ENCODE results near the gene PPP1R3C.

Gene PPP1R3C

DNA sequence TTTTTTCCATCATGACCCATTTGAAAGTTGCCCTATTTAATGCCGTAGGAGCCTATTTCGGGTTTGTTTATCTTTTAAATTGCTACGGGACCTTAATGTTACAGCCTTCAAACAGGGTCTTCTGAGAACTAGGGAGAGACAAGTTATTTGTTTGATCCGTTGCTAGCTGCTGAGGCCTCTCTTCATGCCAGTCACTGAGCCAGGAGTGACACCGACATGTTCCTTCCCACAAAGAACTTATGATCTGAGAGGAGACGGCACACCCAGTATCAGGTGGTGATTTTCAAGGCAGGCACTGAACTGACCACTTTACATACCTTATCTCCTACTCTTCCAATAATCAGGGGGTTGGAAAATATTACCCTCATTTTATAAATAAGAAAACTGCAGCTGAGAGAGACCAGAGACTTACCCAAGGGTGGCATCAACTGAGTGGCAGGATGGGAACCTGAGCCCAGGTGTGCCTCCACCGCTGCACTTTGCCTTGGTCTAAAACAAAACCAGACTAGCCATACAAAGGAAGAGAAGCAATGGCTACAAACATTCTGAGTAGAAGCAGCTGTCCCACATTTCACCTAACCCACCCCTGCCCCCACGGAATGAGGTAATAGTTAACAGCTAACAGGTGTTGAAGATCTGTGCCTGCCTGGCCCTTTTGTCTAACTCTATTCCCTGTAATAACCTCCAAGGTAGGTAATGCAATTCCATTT is 40.5 kb downstream of the PPP1R3C start:
- Histone ChIP-seq H3K9ac (ENCODE audit: low read depth, low read length) (no peak overlapping the region), H3K4me1 (ENCODE audit: insufficient read depth, low read length) (no peaks in the 10 kb centered on the region), H4K20me1 (ENCODE audit: insufficient read depth, low read length) (no peaks in the 10 kb centered on the region), H3K27ac (ENCODE audit: low read length) (no peak overlapping the region), H3K27me3 (ENCODE audit: insufficient read depth, low read length, poor library complexity) (peaks cover 38% of the 10 kb centered on the region), H3K79me2 (ENCODE audit: insufficient read depth, low read length) (no peaks in the 10 kb centered on the region), H3K4me2 (ENCODE audit: insufficient read depth, low read length) (no peak overlapping the region), H3K36me3 (ENCODE audit: insufficient read depth, low read length) (no peaks in the 10 kb centered on the region), H3K9me3 (ENCODE audit: insufficient read depth, low read length, severe bottlenecking) (no peaks in the 10 kb centered on the region), H2AFZ (ENCODE audit: low read depth, low read length) (no peak overlapping the region), H3K4me3 (ENCODE audit: low read depth in 1 of 2, low read length in 2 of 2) (no peak overlapping the region)
- DNase-seq, result no peak
- ATAC-seq (ENCODE audit: insufficient read depth, low read depth), result no peak
- TF ChIP-seq CTCF (IDR thresholded peaks at IDR 0.05; ENCODE audit: borderline replicate concordance, extremely low read depth, low read length, poor library complexity, severe bottlenecking), result no peak
- TF ChIP-seq EZH2 (IDR thresholded peaks at IDR 0.05; ENCODE audit: borderline replicate concordance, low read depth, low read length, severe bottlenecking), result no peak

DNA sequence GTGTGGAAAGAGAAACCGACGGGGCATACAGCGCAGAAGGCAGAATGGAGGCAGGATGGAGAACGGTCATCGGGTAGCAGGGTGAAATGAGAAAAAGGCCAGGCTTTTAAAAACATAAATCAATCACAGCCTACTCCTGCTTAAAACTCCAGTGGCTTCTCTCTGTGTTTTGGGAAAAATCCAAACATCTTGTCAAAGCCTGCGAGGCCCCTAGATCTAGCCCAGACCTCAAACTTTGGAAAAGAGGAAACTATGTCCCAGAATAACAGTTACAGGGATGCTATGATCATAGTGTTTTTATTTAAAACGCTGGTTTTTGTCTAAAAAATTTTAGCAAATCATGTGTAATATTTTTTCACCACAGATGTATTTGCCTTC is 41.1 kb downstream of the PPP1R3C start:
- Histone ChIP-seq H3K4me1 (ENCODE audit: insufficient read depth, low read length) (no peaks in the 10 kb centered on the region), H3K36me3 (ENCODE audit: insufficient read depth, low read length) (no peaks in the 10 kb centered on the region), H3K4me3 (ENCODE audit: low read depth in 1 of 2, low read length in 2 of 2) (no peak overlapping the region), H3K9ac (ENCODE audit: low read depth, low read length) (no peak overlapping the region), H3K4me2 (ENCODE audit: insufficient read depth, low read length) (no peak overlapping the region), H3K9me3 (ENCODE audit: insufficient read depth, low read length, severe bottlenecking) (no peaks in the 10 kb centered on the region), H2AFZ (ENCODE audit: low read depth, low read length) (no peak overlapping the region), H3K27me3 (ENCODE audit: insufficient read depth, low read length, poor library complexity) (peaks cover 33% of the 10 kb centered on the region), H3K79me2 (ENCODE audit: insufficient read depth, low read length) (no peaks in the 10 kb centered on the region), H4K20me1 (ENCODE audit: insufficient read depth, low read length) (no peaks in the 10 kb centered on the region), H3K27ac (ENCODE audit: low read length) (no peak overlapping the region)
- ATAC-seq (ENCODE audit: insufficient read depth, low read depth) (no peak), DNase-seq (no peak)
- TF ChIP-seq CTCF (IDR thresholded peaks at IDR 0.05; ENCODE audit: borderline replicate concordance, extremely low read depth, low read length, poor library complexity, severe bottlenecking), result no peak
- no peak for TF ChIP-seq EZH2 (IDR thresholded peaks at IDR 0.05; ENCODE audit: borderline replicate concordance, low read depth, low read length, severe bottlenecking)

DNA sequence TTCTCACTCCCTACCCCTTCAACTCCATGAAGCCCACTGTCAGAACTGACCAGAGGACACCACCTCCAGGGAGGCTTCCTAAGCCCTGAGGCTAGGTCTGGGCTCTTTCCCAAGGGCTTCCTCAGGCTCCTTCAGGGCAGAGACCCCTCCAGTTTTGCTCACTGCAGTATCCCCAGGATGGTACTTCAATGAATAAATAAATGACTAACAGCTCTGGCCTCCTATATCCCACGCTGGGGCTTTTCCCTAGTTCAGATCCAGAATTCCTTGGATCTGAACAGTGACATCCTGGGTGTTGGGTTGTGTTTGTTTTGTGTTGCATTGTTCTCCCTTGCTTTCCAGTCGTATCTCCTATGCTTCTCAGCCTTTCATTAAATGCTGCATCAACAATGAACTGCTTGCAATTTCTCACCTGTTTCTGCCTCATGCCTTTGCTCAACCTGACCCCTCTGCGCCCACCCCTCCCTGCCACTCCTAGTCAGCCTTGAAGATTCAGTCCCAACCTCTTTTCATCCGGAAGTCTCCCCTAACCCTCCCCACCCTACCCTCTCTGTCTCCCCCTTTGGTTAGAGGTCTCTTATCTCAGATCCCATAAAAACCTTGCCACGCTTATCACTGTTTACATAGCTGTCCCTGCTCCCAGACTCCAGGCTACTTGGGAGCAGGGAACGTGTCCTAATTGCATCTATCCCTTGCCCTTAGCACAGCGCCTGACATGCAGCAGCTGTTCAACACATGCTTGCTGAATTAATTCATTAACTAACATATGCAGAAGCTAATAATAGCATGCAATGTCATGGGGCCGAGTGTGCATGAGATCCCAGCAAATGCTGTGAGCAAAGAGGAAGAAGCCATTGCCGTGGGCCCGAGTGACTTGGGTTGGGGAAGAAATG is 41.7 kb downstream of the PPP1R3C start:
- Histone ChIP-seq H3K4me2 (ENCODE audit: insufficient read depth, low read length) (no peak overlapping the region), H3K27ac (ENCODE audit: low read length) (no peak overlapping the region), H3K79me2 (ENCODE audit: insufficient read depth, low read length) (no peaks in the 10 kb centered on the region), H3K27me3 (ENCODE audit: insufficient read depth, low read length, poor library complexity) (peaks cover 27% of the 10 kb centered on the region), H3K36me3 (ENCODE audit: insufficient read depth, low read length) (no peaks in the 10 kb centered on the region), H4K20me1 (ENCODE audit: insufficient read depth, low read length) (no peaks in the 10 kb centered on the region), H3K4me3 (ENCODE audit: low read depth in 1 of 2, low read length in 2 of 2) (no peak overlapping the region), H3K9ac (ENCODE audit: low read depth, low read length) (no peak overlapping the region), H3K4me1 (ENCODE audit: insufficient read depth, low read length) (no peaks in the 10 kb centered on the region), H3K9me3 (ENCODE audit: insufficient read depth, low read length, severe bottlenecking) (no peaks in the 10 kb centered on the region), H2AFZ (ENCODE audit: low read depth, low read length) (no peak overlapping the region)
- no peak for DNase-seq
- TF ChIP-seq EZH2 (IDR thresholded peaks at IDR 0.05; ENCODE audit: borderline replicate concordance, low read depth, low read length, severe bottlenecking), result no peak
- TF ChIP-seq CTCF (IDR thresholded peaks at IDR 0.05; ENCODE audit: borderline replicate concordance, extremely low read depth, low read length, poor library complexity, severe bottlenecking), result no peak
- no peak for ATAC-seq (ENCODE audit: insufficient read depth, low read depth)
